Measurements from ENCODE around the gene IL1RAPL1.

IL1RAPL1 gene

GRCh38 chrX:29138003-29138402, 550.8 kb downstream of the IL1RAPL1 start:
- no peaks in the 10 kb centered on the region for H3K27me3 ChIP-seq (ENCODE audit: control insufficient read depth, insufficient read depth, low read length)
- H3K36me3 ChIP-seq (ENCODE audit: control insufficient read depth, insufficient read depth, low read length) = no peaks in the 10 kb centered on the region
- H3K9me3 ChIP-seq (ENCODE audit: control insufficient read depth, insufficient read depth, low read length) = no peaks in the 10 kb centered on the region
- no peaks in the 10 kb centered on the region for H3K4me1 ChIP-seq (ENCODE audit: control insufficient read depth, insufficient read depth, low read length)
- no peak overlapping the region for H3K9ac ChIP-seq (ENCODE audit: low read depth, low read length)
- H3K4me3 ChIP-seq (ENCODE audit: low read depth, low read length) = no peak overlapping the region

- H3K9ac ChIP-seq (ENCODE audit: low read depth, low read length) = no peak overlapping the region
- H3K4me1 ChIP-seq (ENCODE audit: control insufficient read depth, insufficient read depth, low read length) = no peaks in the 10 kb centered on the region
- no peak overlapping the region for H3K4me3 ChIP-seq (ENCODE audit: low read depth, low read length)
- H3K9me3 ChIP-seq (ENCODE audit: control insufficient read depth, insufficient read depth, low read length) = no peaks in the 10 kb centered on the region
- no peaks in the 10 kb centered on the region for H3K36me3 ChIP-seq (ENCODE audit: control insufficient read depth, insufficient read depth, low read length)
- no peaks in the 10 kb centered on the region for H3K27me3 ChIP-seq (ENCODE audit: control insufficient read depth, insufficient read depth, low read length)
Measured at GRCh38 chrX:29143356-29143755, 556.1 kb downstream of the IL1RAPL1 start.

- no peaks in the 10 kb centered on the region for H3K9me3 ChIP-seq (ENCODE audit: control insufficient read depth, insufficient read depth, low read length)
- no peaks in the 10 kb centered on the region for H3K36me3 ChIP-seq (ENCODE audit: control insufficient read depth, insufficient read depth, low read length)
- H3K4me1 ChIP-seq (ENCODE audit: control insufficient read depth, insufficient read depth, low read length) = no peaks in the 10 kb centered on the region
- no peaks in the 10 kb centered on the region for H3K27me3 ChIP-seq (ENCODE audit: control insufficient read depth, insufficient read depth, low read length)
- no peak overlapping the region for H3K4me3 ChIP-seq (ENCODE audit: low read depth, low read length)
- H3K9ac ChIP-seq (ENCODE audit: low read depth, low read length) = no peak overlapping the region
Measured at GRCh38 chrX:29143756-29144155, 556.5 kb downstream of the IL1RAPL1 start.

- H3K9ac ChIP-seq (ENCODE audit: low read depth, low read length) = no peak overlapping the region
- no peaks in the 10 kb centered on the region for H3K27me3 ChIP-seq (ENCODE audit: control insufficient read depth, insufficient read depth, low read length)
- H3K36me3 ChIP-seq (ENCODE audit: control insufficient read depth, insufficient read depth, low read length) = no peaks in the 10 kb centered on the region
- no peaks in the 10 kb centered on the region for H3K9me3 ChIP-seq (ENCODE audit: control insufficient read depth, insufficient read depth, low read length)
- no peak overlapping the region for H3K4me3 ChIP-seq (ENCODE audit: low read depth, low read length)
- no peaks in the 10 kb centered on the region for H3K4me1 ChIP-seq (ENCODE audit: control insufficient read depth, insufficient read depth, low read length)
Measured at GRCh38 chrX:29145316-29145715, 558.1 kb downstream of the IL1RAPL1 start.

GRCh38 chrX:29148511-29148910, 561.3 kb downstream of the IL1RAPL1 start:
- H3K27me3 ChIP-seq (ENCODE audit: control insufficient read depth, insufficient read depth, low read length) = no peaks in the 10 kb centered on the region
- H3K4me1 ChIP-seq (ENCODE audit: control insufficient read depth, insufficient read depth, low read length) = no peaks in the 10 kb centered on the region
- no peaks in the 10 kb centered on the region for H3K36me3 ChIP-seq (ENCODE audit: control insufficient read depth, insufficient read depth, low read length)
- H3K9me3 ChIP-seq (ENCODE audit: control insufficient read depth, insufficient read depth, low read length) = no peaks in the 10 kb centered on the region
- no peak overlapping the region for H3K9ac ChIP-seq (ENCODE audit: low read depth, low read length)
- H3K4me3 ChIP-seq (ENCODE audit: low read depth, low read length) = no peak overlapping the region

GRCh38 chrX:29155286-29155685, 568.0 kb downstream of the IL1RAPL1 start:
- Histone ChIP-seq H3K4me3 (ENCODE audit: low read depth, low read length) (no peak overlapping the region), H3K4me1 (ENCODE audit: control insufficient read depth, insufficient read depth, low read length) (no peaks in the 10 kb centered on the region), H3K9ac (ENCODE audit: low read depth, low read length) (no peak overlapping the region), H3K9me3 (ENCODE audit: control insufficient read depth, insufficient read depth, low read length) (no peaks in the 10 kb centered on the region), H3K36me3 (ENCODE audit: control insufficient read depth, insufficient read depth, low read length) (no peaks in the 10 kb centered on the region), H3K27me3 (ENCODE audit: control insufficient read depth, insufficient read depth, low read length) (no peaks in the 10 kb centered on the region)

GRCh38 chrX:29172880-29173279, 585.6 kb downstream of the IL1RAPL1 start:
- no peaks in the 10 kb centered on the region for H3K36me3 ChIP-seq (ENCODE audit: control insufficient read depth, insufficient read depth, low read length)
- no peaks in the 10 kb centered on the region for H3K4me1 ChIP-seq (ENCODE audit: control insufficient read depth, insufficient read depth, low read length)

GRCh38 chrX:29187264-29187663, 600.0 kb downstream of the IL1RAPL1 start:
- no peaks in the 10 kb centered on the region for H3K4me1 ChIP-seq (ENCODE audit: control insufficient read depth, insufficient read depth, low read length)
- H3K9ac ChIP-seq (ENCODE audit: low read depth, low read length) = no peak overlapping the region
- no peaks in the 10 kb centered on the region for H3K36me3 ChIP-seq (ENCODE audit: control insufficient read depth, insufficient read depth, low read length)
- H3K27me3 ChIP-seq (ENCODE audit: control insufficient read depth, insufficient read depth, low read length) = no peaks in the 10 kb centered on the region
- no peaks in the 10 kb centered on the region for H3K9me3 ChIP-seq (ENCODE audit: control insufficient read depth, insufficient read depth, low read length)
- no peak overlapping the region for H3K4me3 ChIP-seq (ENCODE audit: low read depth, low read length)

More at GRCh38 chrX:29172880-29173279, 585.6 kb downstream of the IL1RAPL1 start:
- no peaks in the 10 kb centered on the region for H3K27me3 ChIP-seq (ENCODE audit: control insufficient read depth, insufficient read depth, low read length)
- H3K9me3 ChIP-seq (ENCODE audit: control insufficient read depth, insufficient read depth, low read length) = no peaks in the 10 kb centered on the region
- no peak overlapping the region for H3K4me3 ChIP-seq (ENCODE audit: low read depth, low read length)
- no peak overlapping the region for H3K9ac ChIP-seq (ENCODE audit: low read depth, low read length)

- H3K36me3 ChIP-seq (ENCODE audit: control insufficient read depth, insufficient read depth, low read length) = no peaks in the 10 kb centered on the region
- no peaks in the 10 kb centered on the region for H3K27me3 ChIP-seq (ENCODE audit: control insufficient read depth, insufficient read depth, low read length)
- H3K4me1 ChIP-seq (ENCODE audit: control insufficient read depth, insufficient read depth, low read length) = no peaks in the 10 kb centered on the region
- H3K4me3 ChIP-seq (ENCODE audit: low read depth, low read length) = no peak overlapping the region
- no peak overlapping the region for H3K9ac ChIP-seq (ENCODE audit: low read depth, low read length)
- no peaks in the 10 kb centered on the region for H3K9me3 ChIP-seq (ENCODE audit: control insufficient read depth, insufficient read depth, low read length)
Measured at GRCh38 chrX:29196501-29196900, 609.3 kb downstream of the IL1RAPL1 start.

GRCh38 chrX:29215251-29215650, 628.0 kb downstream of the IL1RAPL1 start:
- Histone ChIP-seq H3K4me1 (ENCODE audit: control insufficient read depth, insufficient read depth, low read length) (no peaks in the 10 kb centered on the region), H3K9me3 (ENCODE audit: control insufficient read depth, insufficient read depth, low read length) (no peaks in the 10 kb centered on the region), H3K27me3 (ENCODE audit: control insufficient read depth, insufficient read depth, low read length) (peaks cover 22% of the 10 kb centered on the region), H3K36me3 (ENCODE audit: control insufficient read depth, insufficient read depth, low read length) (no peaks in the 10 kb centered on the region), H3K4me3 (ENCODE audit: low read depth, low read length) (no peak overlapping the region), H3K9ac (ENCODE audit: low read depth, low read length) (no peak overlapping the region)

GRCh38 chrX:29225670-29226069, 638.4 kb downstream of the IL1RAPL1 start:
- peaks cover 94% of the 10 kb centered on the region for H3K27me3 ChIP-seq (ENCODE audit: control insufficient read depth, insufficient read depth, low read length)
- no peak overlapping the region for H3K9ac ChIP-seq (ENCODE audit: low read depth, low read length)
- no peak overlapping the region for H3K4me3 ChIP-seq (ENCODE audit: low read depth, low read length)
- no peaks in the 10 kb centered on the region for H3K9me3 ChIP-seq (ENCODE audit: control insufficient read depth, insufficient read depth, low read length)
- no peaks in the 10 kb centered on the region for H3K4me1 ChIP-seq (ENCODE audit: control insufficient read depth, insufficient read depth, low read length)
- no peaks in the 10 kb centered on the region for H3K36me3 ChIP-seq (ENCODE audit: control insufficient read depth, insufficient read depth, low read length)

- H3K27me3 ChIP-seq (ENCODE audit: control insufficient read depth, insufficient read depth, low read length) = peaks cover 63% of the 10 kb centered on the region
- no peaks in the 10 kb centered on the region for H3K4me1 ChIP-seq (ENCODE audit: control insufficient read depth, insufficient read depth, low read length)
- H3K9me3 ChIP-seq (ENCODE audit: control insufficient read depth, insufficient read depth, low read length) = no peaks in the 10 kb centered on the region
- no peaks in the 10 kb centered on the region for H3K36me3 ChIP-seq (ENCODE audit: control insufficient read depth, insufficient read depth, low read length)
- no peak overlapping the region for H3K9ac ChIP-seq (ENCODE audit: low read depth, low read length)
- H3K4me3 ChIP-seq (ENCODE audit: low read depth, low read length) = no peak overlapping the region
Measured at GRCh38 chrX:29229802-29230201, 642.6 kb downstream of the IL1RAPL1 start.

- Histone ChIP-seq H3K4me1 (ENCODE audit: control insufficient read depth, insufficient read depth, low read length) (no peaks in the 10 kb centered on the region), H3K36me3 (ENCODE audit: control insufficient read depth, insufficient read depth, low read length) (no peaks in the 10 kb centered on the region), H3K27me3 (ENCODE audit: control insufficient read depth, insufficient read depth, low read length) (peaks cover 47% of the 10 kb centered on the region), H3K9ac (ENCODE audit: low read depth, low read length) (no peak overlapping the region), H3K4me3 (ENCODE audit: low read depth, low read length) (no peak overlapping the region), H3K9me3 (ENCODE audit: control insufficient read depth, insufficient read depth, low read length) (no peaks in the 10 kb centered on the region)
Measured at GRCh38 chrX:29231800-29232199, 644.6 kb downstream of the IL1RAPL1 start.
